ENCODE data around the gene ZNF543.

DNA sequence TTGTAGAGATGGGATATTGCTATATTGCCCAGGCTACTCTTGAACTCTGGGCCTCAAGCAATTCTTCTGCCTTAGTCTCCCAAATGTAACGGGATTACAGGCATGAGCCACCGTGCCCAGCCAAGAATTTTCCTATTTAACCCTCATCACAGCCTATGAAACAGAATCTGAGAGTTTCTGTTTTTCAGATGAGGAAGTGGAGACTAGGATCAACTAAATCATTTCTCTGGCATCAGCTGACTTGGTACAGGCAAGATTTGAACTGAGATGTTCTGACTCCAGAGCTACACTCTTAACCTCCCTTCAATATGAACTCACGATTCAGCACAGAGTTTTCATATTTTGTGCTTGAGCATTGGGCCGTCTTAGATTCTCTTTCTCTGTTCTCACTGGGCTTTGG lies 31.9 kb upstream of the ZNF543 start:
- TF ChIP-seq, protein P1, sequence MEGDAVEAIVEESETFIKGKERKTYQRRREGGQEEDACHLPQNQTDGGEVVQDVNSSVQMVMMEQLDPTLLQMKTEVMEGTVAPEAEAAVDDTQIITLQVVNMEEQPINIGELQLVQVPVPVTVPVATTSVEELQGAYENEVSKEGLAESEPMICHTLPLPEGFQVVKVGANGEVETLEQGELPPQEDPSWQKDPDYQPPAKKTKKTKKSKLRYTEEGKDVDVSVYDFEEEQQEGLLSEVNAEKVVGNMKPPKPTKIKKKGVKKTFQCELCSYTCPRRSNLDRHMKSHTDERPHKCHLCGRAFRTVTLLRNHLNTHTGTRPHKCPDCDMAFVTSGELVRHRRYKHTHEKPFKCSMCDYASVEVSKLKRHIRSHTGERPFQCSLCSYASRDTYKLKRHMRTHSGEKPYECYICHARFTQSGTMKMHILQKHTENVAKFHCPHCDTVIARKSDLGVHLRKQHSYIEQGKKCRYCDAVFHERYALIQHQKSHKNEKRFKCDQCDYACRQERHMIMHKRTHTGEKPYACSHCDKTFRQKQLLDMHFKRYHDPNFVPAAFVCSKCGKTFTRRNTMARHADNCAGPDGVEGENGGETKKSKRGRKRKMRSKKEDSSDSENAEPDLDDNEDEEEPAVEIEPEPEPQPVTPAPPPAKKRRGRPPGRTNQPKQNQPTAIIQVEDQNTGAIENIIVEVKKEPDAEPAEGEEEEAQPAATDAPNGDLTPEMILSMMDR (IDR thresholded peaks at IDR 0.05), result no peak
- TF ChIP-seq, protein P2, sequence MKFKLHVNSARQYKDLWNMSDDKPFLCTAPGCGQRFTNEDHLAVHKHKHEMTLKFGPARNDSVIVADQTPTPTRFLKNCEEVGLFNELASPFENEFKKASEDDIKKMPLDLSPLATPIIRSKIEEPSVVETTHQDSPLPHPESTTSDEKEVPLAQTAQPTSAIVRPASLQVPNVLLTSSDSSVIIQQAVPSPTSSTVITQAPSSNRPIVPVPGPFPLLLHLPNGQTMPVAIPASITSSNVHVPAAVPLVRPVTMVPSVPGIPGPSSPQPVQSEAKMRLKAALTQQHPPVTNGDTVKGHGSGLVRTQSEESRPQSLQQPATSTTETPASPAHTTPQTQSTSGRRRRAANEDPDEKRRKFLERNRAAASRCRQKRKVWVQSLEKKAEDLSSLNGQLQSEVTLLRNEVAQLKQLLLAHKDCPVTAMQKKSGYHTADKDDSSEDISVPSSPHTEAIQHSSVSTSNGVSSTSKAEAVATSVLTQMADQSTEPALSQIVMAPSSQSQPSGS (CRISPR knock-in tag; IDR thresholded peaks at IDR 0.05; ENCODE audit: borderline replicate concordance, low read depth), result no peak
- TF ChIP-seq, protein P3, sequence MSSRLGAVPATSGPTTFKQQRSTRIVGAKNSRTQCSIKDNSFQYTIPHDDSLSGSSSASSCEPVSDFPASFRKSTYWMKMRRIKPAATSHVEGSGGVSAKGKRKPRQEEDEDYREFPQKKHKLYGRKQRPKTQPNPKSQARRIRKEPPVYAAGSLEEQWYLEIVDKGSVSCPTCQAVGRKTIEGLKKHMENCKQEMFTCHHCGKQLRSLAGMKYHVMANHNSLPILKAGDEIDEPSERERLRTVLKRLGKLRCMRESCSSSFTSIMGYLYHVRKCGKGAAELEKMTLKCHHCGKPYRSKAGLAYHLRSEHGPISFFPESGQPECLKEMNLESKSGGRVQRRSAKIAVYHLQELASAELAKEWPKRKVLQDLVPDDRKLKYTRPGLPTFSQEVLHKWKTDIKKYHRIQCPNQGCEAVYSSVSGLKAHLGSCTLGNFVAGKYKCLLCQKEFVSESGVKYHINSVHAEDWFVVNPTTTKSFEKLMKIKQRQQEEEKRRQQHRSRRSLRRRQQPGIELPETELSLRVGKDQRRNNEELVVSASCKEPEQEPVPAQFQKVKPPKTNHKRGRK (CRISPR knock-in tag; IDR thresholded peaks at IDR 0.05; ENCODE audit: borderline replicate concordance), result no peak
- TF ChIP-seq ELF4 (CRISPR knock-in tag; IDR thresholded peaks at IDR 0.05; ENCODE audit: low read depth) (no peak), TEAD1 (CRISPR knock-in tag; IDR thresholded peaks at IDR 0.05) (no peak), NFE2L1 (CRISPR knock-in tag; IDR thresholded peaks at IDR 0.05) (no peak), SMAD3 (CRISPR knock-in tag; IDR thresholded peaks at IDR 0.05; ENCODE audit: borderline replicate concordance) (no peak), ZNF263 (CRISPR knock-in tag; IDR thresholded peaks at IDR 0.05; ENCODE audit: low read depth) (no peak), JUN (CRISPR knock-in tag; IDR thresholded peaks at IDR 0.05) (no peak), TCF7 (CRISPR knock-in tag; IDR thresholded peaks at IDR 0.05; ENCODE audit: low read depth) (no peak), ZNF317 (CRISPR knock-in tag; IDR thresholded peaks at IDR 0.05; ENCODE audit: borderline replicate concordance, low read depth) (no peak)
- TF ChIP-seq, protein P4, sequence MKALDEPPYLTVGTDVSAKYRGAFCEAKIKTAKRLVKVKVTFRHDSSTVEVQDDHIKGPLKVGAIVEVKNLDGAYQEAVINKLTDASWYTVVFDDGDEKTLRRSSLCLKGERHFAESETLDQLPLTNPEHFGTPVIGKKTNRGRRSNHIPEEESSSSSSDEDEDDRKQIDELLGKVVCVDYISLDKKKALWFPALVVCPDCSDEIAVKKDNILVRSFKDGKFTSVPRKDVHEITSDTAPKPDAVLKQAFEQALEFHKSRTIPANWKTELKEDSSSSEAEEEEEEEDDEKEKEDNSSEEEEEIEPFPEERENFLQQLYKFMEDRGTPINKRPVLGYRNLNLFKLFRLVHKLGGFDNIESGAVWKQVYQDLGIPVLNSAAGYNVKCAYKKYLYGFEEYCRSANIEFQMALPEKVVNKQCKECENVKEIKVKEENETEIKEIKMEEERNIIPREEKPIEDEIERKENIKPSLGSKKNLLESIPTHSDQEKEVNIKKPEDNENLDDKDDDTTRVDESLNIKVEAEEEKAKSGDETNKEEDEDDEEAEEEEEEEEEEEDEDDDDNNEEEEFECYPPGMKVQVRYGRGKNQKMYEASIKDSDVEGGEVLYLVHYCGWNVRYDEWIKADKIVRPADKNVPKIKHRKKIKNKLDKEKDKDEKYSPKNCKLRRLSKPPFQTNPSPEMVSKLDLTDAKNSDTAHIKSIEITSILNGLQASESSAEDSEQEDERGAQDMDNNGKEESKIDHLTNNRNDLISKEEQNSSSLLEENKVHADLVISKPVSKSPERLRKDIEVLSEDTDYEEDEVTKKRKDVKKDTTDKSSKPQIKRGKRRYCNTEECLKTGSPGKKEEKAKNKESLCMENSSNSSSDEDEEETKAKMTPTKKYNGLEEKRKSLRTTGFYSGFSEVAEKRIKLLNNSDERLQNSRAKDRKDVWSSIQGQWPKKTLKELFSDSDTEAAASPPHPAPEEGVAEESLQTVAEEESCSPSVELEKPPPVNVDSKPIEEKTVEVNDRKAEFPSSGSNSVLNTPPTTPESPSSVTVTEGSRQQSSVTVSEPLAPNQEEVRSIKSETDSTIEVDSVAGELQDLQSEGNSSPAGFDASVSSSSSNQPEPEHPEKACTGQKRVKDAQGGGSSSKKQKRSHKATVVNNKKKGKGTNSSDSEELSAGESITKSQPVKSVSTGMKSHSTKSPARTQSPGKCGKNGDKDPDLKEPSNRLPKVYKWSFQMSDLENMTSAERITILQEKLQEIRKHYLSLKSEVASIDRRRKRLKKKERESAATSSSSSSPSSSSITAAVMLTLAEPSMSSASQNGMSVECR (CRISPR knock-in tag; IDR thresholded peaks at IDR 0.05; ENCODE audit: borderline replicate concordance), result no peak
- TF ChIP-seq, protein P5, sequence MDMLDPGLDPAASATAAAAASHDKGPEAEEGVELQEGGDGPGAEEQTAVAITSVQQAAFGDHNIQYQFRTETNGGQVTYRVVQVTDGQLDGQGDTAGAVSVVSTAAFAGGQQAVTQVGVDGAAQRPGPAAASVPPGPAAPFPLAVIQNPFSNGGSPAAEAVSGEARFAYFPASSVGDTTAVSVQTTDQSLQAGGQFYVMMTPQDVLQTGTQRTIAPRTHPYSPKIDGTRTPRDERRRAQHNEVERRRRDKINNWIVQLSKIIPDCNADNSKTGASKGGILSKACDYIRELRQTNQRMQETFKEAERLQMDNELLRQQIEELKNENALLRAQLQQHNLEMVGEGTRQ (CRISPR knock-in tag; IDR thresholded peaks at IDR 0.05), result no peak
- TF ChIP-seq, protein P6, sequence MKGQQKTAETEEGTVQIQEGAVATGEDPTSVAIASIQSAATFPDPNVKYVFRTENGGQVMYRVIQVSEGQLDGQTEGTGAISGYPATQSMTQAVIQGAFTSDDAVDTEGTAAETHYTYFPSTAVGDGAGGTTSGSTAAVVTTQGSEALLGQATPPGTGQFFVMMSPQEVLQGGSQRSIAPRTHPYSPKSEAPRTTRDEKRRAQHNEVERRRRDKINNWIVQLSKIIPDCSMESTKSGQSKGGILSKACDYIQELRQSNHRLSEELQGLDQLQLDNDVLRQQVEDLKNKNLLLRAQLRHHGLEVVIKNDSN (CRISPR knock-in tag; IDR thresholded peaks at IDR 0.05), result no peak

Measured in WTC11 (cell line).